Measurements from ENCODE around the gene FAM186B. TPM values are rescaled to one million over a fixed set of nuclear protein-coding genes. Genes with fewer than 3 reads are reported as not detected.

The FAM186B gene
- total RNA-seq, 1 experiment from 2014 or later, result 0.19 TPM

DNA sequence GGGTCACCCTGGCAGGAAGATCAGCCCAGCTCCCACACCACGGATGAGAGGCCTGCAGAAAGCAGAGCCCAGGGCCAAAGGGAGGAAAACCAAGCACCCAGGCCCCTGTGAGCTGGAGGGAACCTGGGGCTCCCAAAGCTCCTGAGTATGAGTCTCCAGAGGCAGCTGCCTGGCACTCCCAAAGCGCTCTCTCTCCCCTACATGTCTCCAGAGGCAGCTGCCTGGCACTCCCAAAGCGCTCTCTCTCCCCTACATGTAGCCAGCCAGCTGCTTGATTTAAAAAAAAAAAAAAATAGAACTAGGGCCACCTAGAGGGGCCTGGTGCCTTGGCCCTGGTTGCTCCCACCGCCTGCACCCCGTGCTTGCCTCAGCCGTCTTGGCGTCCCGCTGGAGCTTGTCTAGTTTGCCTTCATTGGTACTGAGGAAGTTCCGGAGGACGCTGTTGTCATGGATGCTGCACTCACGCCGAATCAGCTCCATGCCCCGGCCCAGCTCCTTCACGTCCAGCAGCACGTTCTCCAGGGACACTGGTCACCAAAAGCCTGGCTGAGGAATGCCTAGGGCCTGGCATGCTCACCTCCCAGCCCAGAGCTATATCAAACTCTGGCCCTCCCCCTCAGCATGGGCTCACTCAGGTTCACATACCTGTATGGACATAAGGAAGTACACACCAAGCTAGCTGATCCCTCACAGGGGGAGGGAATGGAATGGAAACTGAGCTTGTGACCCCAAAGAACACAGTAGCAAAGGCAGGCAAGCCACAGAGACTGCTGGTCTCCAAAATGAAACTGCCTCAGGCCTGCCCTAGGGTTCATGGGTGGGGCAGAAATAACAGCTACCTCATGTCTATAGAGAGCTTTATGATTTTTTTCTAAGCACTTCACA, 42.6 kb upstream of the FAM186B start:
- CTCF ChIA-PET, result interaction anchor here (0.6 kb wide), 1 partner anchor 615 kb away, joined by 6 read pairs; no protein-coding TSS in a partner anchor
- DNase-seq (ENCODE audit: low spot score), result no peak
- Histone ChIP-seq H3K36me3 (ENCODE audit: insufficient read depth, low read length, poor library complexity, severe bottlenecking) (peaks cover 25% of the 10 kb centered on the region), H3K4me3 (ENCODE audit: low read depth, low read length, poor library complexity, severe bottlenecking) (no peak overlapping the region), H3K27me3 (replicated peaks; ENCODE audit: insufficient read depth, low read depth, low read length, poor library complexity) (no peaks in the 10 kb centered on the region), H3K4me1 (ENCODE audit: insufficient read depth, low read length, poor library complexity, severe bottlenecking) (peaks cover 9% of the 10 kb centered on the region), H3K9me3 (ENCODE audit: low read depth, low read length, poor library complexity, severe bottlenecking) (no peaks in the 10 kb centered on the region), H3K27ac (ENCODE audit: low read depth, low read length, poor library complexity, severe bottlenecking) (peak overlapping the region; percentile 73)
- intact Hi-C loops (cut with micrococcal nuclease; ENCODE audit: unreplicated experiment), result no loop called here
- TF ChIP-seq, protein P1, sequence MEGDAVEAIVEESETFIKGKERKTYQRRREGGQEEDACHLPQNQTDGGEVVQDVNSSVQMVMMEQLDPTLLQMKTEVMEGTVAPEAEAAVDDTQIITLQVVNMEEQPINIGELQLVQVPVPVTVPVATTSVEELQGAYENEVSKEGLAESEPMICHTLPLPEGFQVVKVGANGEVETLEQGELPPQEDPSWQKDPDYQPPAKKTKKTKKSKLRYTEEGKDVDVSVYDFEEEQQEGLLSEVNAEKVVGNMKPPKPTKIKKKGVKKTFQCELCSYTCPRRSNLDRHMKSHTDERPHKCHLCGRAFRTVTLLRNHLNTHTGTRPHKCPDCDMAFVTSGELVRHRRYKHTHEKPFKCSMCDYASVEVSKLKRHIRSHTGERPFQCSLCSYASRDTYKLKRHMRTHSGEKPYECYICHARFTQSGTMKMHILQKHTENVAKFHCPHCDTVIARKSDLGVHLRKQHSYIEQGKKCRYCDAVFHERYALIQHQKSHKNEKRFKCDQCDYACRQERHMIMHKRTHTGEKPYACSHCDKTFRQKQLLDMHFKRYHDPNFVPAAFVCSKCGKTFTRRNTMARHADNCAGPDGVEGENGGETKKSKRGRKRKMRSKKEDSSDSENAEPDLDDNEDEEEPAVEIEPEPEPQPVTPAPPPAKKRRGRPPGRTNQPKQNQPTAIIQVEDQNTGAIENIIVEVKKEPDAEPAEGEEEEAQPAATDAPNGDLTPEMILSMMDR (conservative IDR thresholded peaks at IDR 0.05; ENCODE audit: low read depth, low read length), result no peak
- TF ChIP-seq EZH2 (IDR thresholded peaks at IDR 0.05; ENCODE audit: borderline replicate concordance, low read depth, low read length, poor library complexity, severe bottlenecking), result no peak
- no TSS peak for BruUV-seq (replicated peaks)
- POLR2A ChIA-PET (ENCODE audit: low non-redundant PET), result interaction anchor here (0.5 to 0.6 kb wide), 2 partner anchors 95 to 150 kb away, joined by 3 to 4 read pairs; no protein-coding TSS in a partner anchor

- Histone ChIP-seq H3K36me3 (ENCODE audit: insufficient read depth, low read length, poor library complexity, severe bottlenecking) (peaks cover 29% of the 10 kb centered on the region), H3K9me3 (ENCODE audit: low read depth, low read length, poor library complexity, severe bottlenecking) (no peaks in the 10 kb centered on the region), H3K4me3 (ENCODE audit: low read depth, low read length, poor library complexity, severe bottlenecking) (no peak overlapping the region), H3K4me1 (ENCODE audit: insufficient read depth, low read length, poor library complexity, severe bottlenecking) (peaks cover 9% of the 10 kb centered on the region), H3K27me3 (replicated peaks; ENCODE audit: insufficient read depth, low read depth, low read length, poor library complexity) (no peaks in the 10 kb centered on the region), H3K27ac (ENCODE audit: low read depth, low read length, poor library complexity, severe bottlenecking) (peak overlapping the region; percentile 73)
- peak; percentile 18 for DNase-seq (ENCODE audit: low spot score)
- ChIA-PET POLR2A (ENCODE audit: low non-redundant PET) (no interaction called here), CTCF (interaction anchor here (0.6 kb wide), 2 partner anchors 285 to 614 kb away, joined by 6 to 7 read pairs; no protein-coding TSS in a partner anchor)
- TF ChIP-seq EZH2 (IDR thresholded peaks at IDR 0.05; ENCODE audit: borderline replicate concordance, low read depth, low read length, poor library complexity, severe bottlenecking), result no peak
- TF ChIP-seq, protein P1 (conservative IDR thresholded peaks at IDR 0.05; ENCODE audit: low read depth, low read length), result no peak
- no TSS peak for BruUV-seq (replicated peaks)
- intact Hi-C loops (cut with micrococcal nuclease; ENCODE audit: unreplicated experiment), result no loop called here
These were observed 41.6 kb upstream of the FAM186B start for GRCh38 chr12:49646871-49647654.

DNA sequence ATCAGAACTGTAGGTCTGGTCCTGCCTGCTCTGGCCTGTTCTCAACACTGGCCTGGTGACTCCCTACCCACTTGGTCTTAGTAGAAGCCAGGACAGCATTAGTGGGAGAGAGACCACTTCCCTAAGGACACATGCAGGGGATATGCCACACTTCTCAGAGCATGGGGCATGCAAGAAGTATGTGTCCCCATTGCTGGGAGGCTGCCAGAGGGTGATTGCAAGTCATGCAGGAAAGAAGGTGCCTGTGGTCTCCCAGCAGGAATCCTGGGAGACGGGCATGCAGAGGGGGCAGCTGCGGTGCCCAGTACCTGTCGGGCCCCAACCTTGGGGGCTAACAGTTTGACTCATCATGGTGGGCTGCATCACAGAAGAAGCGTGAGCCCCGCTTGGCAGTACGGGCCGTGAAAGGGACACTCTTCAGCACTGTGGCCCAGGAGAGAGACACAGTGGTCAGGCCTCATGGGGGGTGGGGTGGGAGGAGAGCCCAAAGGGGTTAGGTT, 40.9 kb upstream of the FAM186B start:
- peaks cover 29% of the 10 kb centered on the region for H3K36me3 ChIP-seq (ENCODE audit: insufficient read depth, low read length, poor library complexity, severe bottlenecking)

More for the DNA sequence above, 40.9 kb upstream of the FAM186B start:
- CTCF ChIA-PET, result no interaction called here
- Histone ChIP-seq H3K4me3 (ENCODE audit: low read depth, low read length, poor library complexity, severe bottlenecking) (no peak overlapping the region), H3K9me3 (ENCODE audit: low read depth, low read length, poor library complexity, severe bottlenecking) (no peaks in the 10 kb centered on the region), H3K27ac (ENCODE audit: low read depth, low read length, poor library complexity, severe bottlenecking) (no peak overlapping the region), H3K4me1 (ENCODE audit: insufficient read depth, low read length, poor library complexity, severe bottlenecking) (peaks cover 9% of the 10 kb centered on the region), H3K27me3 (replicated peaks; ENCODE audit: insufficient read depth, low read depth, low read length, poor library complexity) (no peaks in the 10 kb centered on the region)
- no peak for DNase-seq (ENCODE audit: low spot score)
- POLR2A ChIA-PET (ENCODE audit: low non-redundant PET), result no interaction called here
- BruUV-seq (replicated peaks), result no TSS peak
- intact Hi-C loops (cut with micrococcal nuclease; ENCODE audit: unreplicated experiment), result no loop called here
- TF ChIP-seq EZH2 (IDR thresholded peaks at IDR 0.05; ENCODE audit: borderline replicate concordance, low read depth, low read length, poor library complexity, severe bottlenecking), result no peak
- TF ChIP-seq, protein P1 (conservative IDR thresholded peaks at IDR 0.05; ENCODE audit: low read depth, low read length), result no peak
